ENCODE measurements around the gene AGPS.

DNA sequence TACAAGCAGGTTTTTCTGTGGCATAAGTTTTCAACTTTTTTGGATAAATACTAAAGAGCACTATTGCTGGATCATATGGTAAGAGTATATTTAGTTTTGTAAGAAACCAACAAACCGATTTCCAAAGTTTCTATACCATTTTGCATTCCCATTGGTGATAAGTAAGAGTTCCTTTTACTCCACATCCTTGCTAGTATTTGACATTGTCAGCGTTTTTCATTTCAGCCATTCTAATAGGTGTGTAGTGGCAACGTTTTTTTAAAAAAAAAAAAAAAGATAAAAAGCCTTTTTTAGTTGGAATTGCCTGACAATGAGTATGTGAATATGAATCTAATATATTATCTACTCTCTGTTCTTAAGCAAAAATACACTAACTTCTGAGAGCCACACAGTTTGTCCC is 185.9 kb downstream of the AGPS start:
- TF ChIP-seq, protein P1, sequence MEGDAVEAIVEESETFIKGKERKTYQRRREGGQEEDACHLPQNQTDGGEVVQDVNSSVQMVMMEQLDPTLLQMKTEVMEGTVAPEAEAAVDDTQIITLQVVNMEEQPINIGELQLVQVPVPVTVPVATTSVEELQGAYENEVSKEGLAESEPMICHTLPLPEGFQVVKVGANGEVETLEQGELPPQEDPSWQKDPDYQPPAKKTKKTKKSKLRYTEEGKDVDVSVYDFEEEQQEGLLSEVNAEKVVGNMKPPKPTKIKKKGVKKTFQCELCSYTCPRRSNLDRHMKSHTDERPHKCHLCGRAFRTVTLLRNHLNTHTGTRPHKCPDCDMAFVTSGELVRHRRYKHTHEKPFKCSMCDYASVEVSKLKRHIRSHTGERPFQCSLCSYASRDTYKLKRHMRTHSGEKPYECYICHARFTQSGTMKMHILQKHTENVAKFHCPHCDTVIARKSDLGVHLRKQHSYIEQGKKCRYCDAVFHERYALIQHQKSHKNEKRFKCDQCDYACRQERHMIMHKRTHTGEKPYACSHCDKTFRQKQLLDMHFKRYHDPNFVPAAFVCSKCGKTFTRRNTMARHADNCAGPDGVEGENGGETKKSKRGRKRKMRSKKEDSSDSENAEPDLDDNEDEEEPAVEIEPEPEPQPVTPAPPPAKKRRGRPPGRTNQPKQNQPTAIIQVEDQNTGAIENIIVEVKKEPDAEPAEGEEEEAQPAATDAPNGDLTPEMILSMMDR (tag by site-specific recombination; IDR thresholded peaks at IDR 0.05): no peak
- no peak for TF ChIP-seq ZNF362 (tag by site-specific recombination; IDR thresholded peaks at IDR 0.05)
- no peak for TF ChIP-seq ZBTB1 (tag by site-specific recombination; IDR thresholded peaks at IDR 0.05)
- TF ChIP-seq TCF7L2 (IDR thresholded peaks at IDR 0.05; ENCODE audit: borderline replicate concordance, low read depth, low read length): no peak
- TF ChIP-seq, protein P2, sequence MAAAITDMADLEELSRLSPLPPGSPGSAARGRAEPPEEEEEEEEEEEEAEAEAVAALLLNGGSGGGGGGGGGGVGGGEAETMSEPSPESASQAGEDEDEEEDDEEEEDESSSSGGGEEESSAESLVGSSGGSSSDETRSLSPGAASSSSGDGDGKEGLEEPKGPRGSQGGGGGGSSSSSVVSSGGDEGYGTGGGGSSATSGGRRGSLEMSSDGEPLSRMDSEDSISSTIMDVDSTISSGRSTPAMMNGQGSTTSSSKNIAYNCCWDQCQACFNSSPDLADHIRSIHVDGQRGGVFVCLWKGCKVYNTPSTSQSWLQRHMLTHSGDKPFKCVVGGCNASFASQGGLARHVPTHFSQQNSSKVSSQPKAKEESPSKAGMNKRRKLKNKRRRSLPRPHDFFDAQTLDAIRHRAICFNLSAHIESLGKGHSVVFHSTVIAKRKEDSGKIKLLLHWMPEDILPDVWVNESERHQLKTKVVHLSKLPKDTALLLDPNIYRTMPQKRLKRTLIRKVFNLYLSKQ (tag by site-specific recombination; IDR thresholded peaks at IDR 0.05; ENCODE audit: borderline replicate concordance): no peak
- TF ChIP-seq YY1 (tag by site-specific recombination; IDR thresholded peaks at IDR 0.05): no peak
- no peak for TF ChIP-seq ZNF660 (tag by site-specific recombination; IDR thresholded peaks at IDR 0.05)
- TF ChIP-seq ZSCAN30 (tag by site-specific recombination; IDR thresholded peaks at IDR 0.05): no peak

All from HEK293 (cell line).